CD14-positive monocyte (primary cell): ENCODE results near the gene ADIG. TPM values are rescaled to one million over a fixed set of nuclear protein-coding genes. Genes with fewer than 3 reads are reported as not detected.
A peak's percentile ranks its signal among the peaks of the same experiment; 100 is the strongest.

ENCODE experiments used
- DNase-seq, 3 donors: peaks; one replicate each; pipeline ENCODE4 v3.0.0-alpha.2; 2011 to 2022
- H2AFZ ChIP-seq: 2 replicates; pipeline ENCODE4 v1.6.0; 2012; ENCODE audit warnings: mild to moderate bottlenecking, low read depth, low read length, inconsistent platforms; ENCODE audit not compliant: insufficient read depth, poor library complexity, severe bottlenecking
- H3K27ac ChIP-seq, 2 donors: 1 replicate in 1 of 2; 2 replicates in 1 of 2; pipeline ENCODE4 v1.5.1; 2012 to 2013; ENCODE audit warnings: low read length in 2 of 2, control low read depth in 1 of 2, inconsistent platforms in 1 of 2, low read depth in 1 of 2, mild to moderate bottlenecking in 1 of 2
- H3K27me3 ChIP-seq, 2 donors: one replicate each; pipeline versions ENCODE4 v1.6.0 to v1.6.1; 2011 to 2013; ENCODE audit warnings: low read length in 2 of 2; ENCODE audit not compliant: control insufficient read depth in 2 of 2, insufficient read depth in 2 of 2
- H3K36me3 ChIP-seq, 2 donors: replicated peaks in 1 of 2; 1 replicate in 1 of 2; 2 replicates in 1 of 2; pipeline versions ENCODE4 v1.5.1 to v1.6.1; 2012 to 2013; ENCODE audit warnings: low read length in 2 of 2, control low read depth in 1 of 2, inconsistent platforms in 1 of 2, mild to moderate bottlenecking in 1 of 2; ENCODE audit not compliant: insufficient read depth in 2 of 2, control insufficient read depth in 1 of 2
- H3K4me1 ChIP-seq, 2 donors: 1 replicate in 1 of 2; 2 replicates in 1 of 2; pipeline versions ENCODE4 v1.5.1 to v1.6.1; 2012 to 2013; ENCODE audit warnings: low read length in 2 of 2, control low read depth in 1 of 2, inconsistent platforms in 1 of 2, mild to moderate bottlenecking in 1 of 2, moderate library complexity in 1 of 2; ENCODE audit not compliant: insufficient read depth in 2 of 2, control insufficient read depth in 1 of 2
- H3K4me2 ChIP-seq: replicated peaks from 2 replicates; pipeline ENCODE3; 2012; ENCODE audit warnings: low read length, moderate library complexity, mild to moderate bottlenecking; ENCODE audit not compliant: poor library complexity, severe bottlenecking; ENCODE audit errors: extremely low read depth
- H3K4me3 ChIP-seq, 3 experiments: fragments of 200-600 bp in 1 of 3; sonication (generic) in 1 of 3; replicated peaks in 1 of 3; 1 replicate in 2 of 3; 2 replicates in 1 of 3; pipeline ENCODE4 v1.5.1; 2011 to 2013; ENCODE audit warnings: low read length in 3 of 3, mild to moderate bottlenecking in 3 of 3, control low read depth in 2 of 3, low read depth in 2 of 3, inconsistent platforms in 1 of 3, moderate library complexity in 1 of 3
- H3K79me2 ChIP-seq: 2 replicates; pipeline ENCODE4 v1.6.0; 2012; ENCODE audit warnings: mild to moderate bottlenecking, control low read depth, inconsistent platforms, low read length, moderate library complexity; ENCODE audit not compliant: insufficient read depth
- H3K9ac ChIP-seq: 2 replicates; pipeline ENCODE4 v1.6.0; 2017; ENCODE audit warnings: low read length, mild to moderate bottlenecking; ENCODE audit not compliant: insufficient read depth, poor library complexity, severe bottlenecking
- H3K9me3 ChIP-seq, 2 donors: replicated peaks in 1 of 2; 1 replicate in 1 of 2; 2 replicates in 1 of 2; pipeline versions ENCODE4 v1.5.1 to v1.6.1; 2012 to 2013; ENCODE audit warnings: low read length in 2 of 2, control low read depth in 1 of 2; ENCODE audit not compliant: control insufficient read depth in 1 of 2, insufficient read depth in 1 of 2
- H4K20me1 ChIP-seq: 2 replicates; pipeline ENCODE4 v1.6.0; 2012; ENCODE audit warnings: mild to moderate bottlenecking, low read length, control low read depth, moderate library complexity; ENCODE audit not compliant: insufficient read depth
- H3K27ac Mint-ChIP-seq, 7 donors: one replicate each; pipeline ENCODE4 v1.8.0; 2020; ENCODE audit warnings: mild to moderate bottlenecking in 7 of 7, mixed read lengths in 7 of 7, moderate library complexity in 6 of 7, inconsistent platforms in 2 of 7
- H3K27me3 Mint-ChIP-seq, 3 donors: one replicate each; pipeline ENCODE4 v1.8.0; 2021 to 2022; ENCODE audit warnings: low read depth in 3 of 3, mild to moderate bottlenecking in 3 of 3, mixed read lengths in 3 of 3, moderate library complexity in 3 of 3, inconsistent platforms in 1 of 3
- H3K36me3 Mint-ChIP-seq, 2 donors: one replicate each; pipeline ENCODE4 v1.8.0; 2020; ENCODE audit warnings: mixed read lengths in 2 of 2, inconsistent platforms in 1 of 2, mild to moderate bottlenecking in 1 of 2
- H3K4me1 Mint-ChIP-seq: one replicate; pipeline ENCODE4 v1.8.0; 2020; ENCODE audit warnings: mild to moderate bottlenecking, mixed read lengths
- H3K4me3 Mint-ChIP-seq, 2 donors: one replicate each; pipeline ENCODE4 v1.8.0; 2020; ENCODE audit warnings: mild to moderate bottlenecking in 2 of 2, mixed read lengths in 2 of 2, moderate library complexity in 1 of 2
- H3K9me3 Mint-ChIP-seq, 7 donors: one replicate each; pipeline ENCODE4 v1.8.0; 2020 to 2022; ENCODE audit warnings: mixed read lengths in 7 of 7, mild to moderate bottlenecking in 6 of 7, moderate library complexity in 6 of 7, inconsistent platforms in 2 of 7
- CTCF ChIP-seq: fragments of 200-600 bp; IDR thresholded peaks from one replicate; pipeline ENCODE4 v1.8.0; 2022; ENCODE audit warnings: antibody characterized with exemption, mild to moderate bottlenecking
- WGBS: methylation state at CpG from one replicate; pipeline ENCODE4 v1.1.5; 2013; ENCODE audit warnings: missing lambda C conversion rate; ENCODE audit not compliant: insufficient coverage; 5-methylcytosine and 5-hydroxymethylcytosine counted together
- intact Hi-C, 2 donors: fragments of 100-400 bp; cut with micrococcal nuclease; formaldehyde crosslinking; loops; one replicate each; pipeline versions ENCODE4 v1.15.0 to v1.15.1; 2023
- polyA plus RNA-seq, 3 donors: library from polyadenylated mRNA; depleted of rRNA in 1 of 3; unstranded in 2 of 3; stranded (reverse) in 1 of 3; fragments of 300-500 nt in 2 of 3; fragments of >200 nt in 1 of 3; fragmentation: Illumina TruSeq in 2 of 3; gene quantifications; 1 replicate in 2 of 3; 2 replicates in 1 of 3; pipeline ENCODE4 v1.2.3, GENCODE V29; 2012 to 2021

The ADIG gene
- polyA plus RNA-seq, 3 donors = not detected

GRCh38 chr20:38573413-38573812 lies 7.6 kb upstream of the ADIG start:
- Histone ChIP-seq H3K4me3 (no peak overlapping the region), H3K9ac (no peak overlapping the region), H3K27ac (no peak overlapping the region), H3K27me3 (no peaks in the 10 kb centered on the region), H3K4me2 (no peak overlapping the region), H2AFZ (no peak overlapping the region), H3K4me1 (no peaks in the 10 kb centered on the region), H4K20me1 (peaks cover 8% of the 10 kb centered on the region), H3K9me3 (no peaks in the 10 kb centered on the region), H3K79me2 (no peaks in the 10 kb centered on the region), H3K36me3 (peaks cover 74 to 92% of the 10 kb centered on the region in 2 donors)
- Mint-ChIP-seq H3K9me3 (no peaks in the 10 kb centered on the region), H3K36me3 (peaks cover 65 to 76% of the 10 kb centered on the region in 2 donors), H3K4me1 (peaks cover 7% of the 10 kb centered on the region), H3K27me3 (no peaks in the 10 kb centered on the region), H3K27ac (peak overlapping the region in 1 of 7 donors; percentile 58), H3K4me3 (no peak overlapping the region)
- no peak for TF ChIP-seq CTCF
- DNase-seq = no peak
- intact Hi-C loops = no loop called here
- 90% methylated on average over 7 of the region's 7 CpGs for WGBS

- Mint-ChIP-seq H3K4me3 (no peak overlapping the region), H3K27ac (peak overlapping the region in 1 of 7 donors; percentile 18), H3K27me3 (peaks cover 2 to 9% (median 7%) of the 10 kb centered on the region in 3 donors), H3K9me3 (no peaks in the 10 kb centered on the region), H3K36me3 (peaks cover 26 to 31% of the 10 kb centered on the region in 2 donors), H3K4me1 (no peaks in the 10 kb centered on the region)
- TF ChIP-seq CTCF = no peak
- intact Hi-C loops = no loop called here
- H3K9me3 ChIP-seq = no peaks in the 10 kb centered on the region
- no peaks in the 10 kb centered on the region for H3K79me2 ChIP-seq
- no peak overlapping the region for H3K9ac ChIP-seq
- no peak for DNase-seq
- H3K27ac ChIP-seq = no peak overlapping the region
- no peak overlapping the region for H3K4me2 ChIP-seq
- no peak overlapping the region for H3K4me3 ChIP-seq
- no peak overlapping the region for H2AFZ ChIP-seq
- H4K20me1 ChIP-seq = no peaks in the 10 kb centered on the region
- H3K36me3 ChIP-seq = peaks cover 25 to 34% of the 10 kb centered on the region in 2 donors
- no peaks in the 10 kb centered on the region for H3K4me1 ChIP-seq
- 92% methylated on average over 5 of the region's 7 CpGs for WGBS
- H3K27me3 ChIP-seq = no peaks in the 10 kb centered on the region
Measured at GRCh38 chr20:38579219-38579910, 1.6 kb upstream of the ADIG start.
